Thyroid gland (tissue), 4 donors: ENCODE results near the gene KIT.

ENCODE experiments used
- CTCF ChIP-seq, 6 experiments: fragments of 200-600 bp in 3 of 6; fragments of 450-650 bp in 3 of 6; sonication (generic) in 3 of 6; IDR thresholded peaks; one replicate each; pipeline ENCODE4 v1.5.1; 2016 to 2019; ENCODE audit warnings: antibody characterized with exemption in 6 of 6, mild to moderate bottlenecking in 2 of 6, inconsistent platforms in 1 of 6, moderate library complexity in 1 of 6
- POLR2A ChIP-seq, 2 donors: fragments of 450-650 bp; IDR thresholded peaks; one replicate each; pipeline ENCODE4 v1.6.1; 2017; ENCODE audit warnings: antibody characterized with exemption in 2 of 2, mild to moderate bottlenecking in 2 of 2, moderate library complexity in 1 of 2

- peak in 2 of 6 experiments; percentile 17 to 20 for TF ChIP-seq CTCF (IDR thresholded peaks at IDR 0.05)
- no peak for TF ChIP-seq POLR2A (IDR thresholded peaks at IDR 0.05)
Measured at GRCh38 chr4:54683616-54684346, 26.0 kb downstream of the KIT start.
